Gastroesophageal sphincter (tissue), 3 donors: Measurements from ENCODE around the gene SFTPB.

ENCODE experiments used
- EP300 ChIP-seq: sonication (generic); formaldehyde crosslinking; IDR thresholded peaks from one replicate; pipeline ENCODE4 v1.6.1; 2017; ENCODE audit warnings: antibody characterized with exemption, mild to moderate bottlenecking
- POLR2AphosphoS5 ChIP-seq: sonication (generic); formaldehyde crosslinking; IDR thresholded peaks from one replicate; pipeline ENCODE4 v1.6.1; 2017; ENCODE audit warnings: antibody characterized with exemption
- TF ChIP-seq, protein P1 (sequence below), 4 experiments: fragments of 200-600 bp in 2 of 4; fragments of 450-650 bp in 2 of 4; sonication (generic) in 1 of 4; IDR thresholded peaks; one replicate each; pipeline ENCODE4 v1.5.1; 2017 to 2019; ENCODE audit warnings: antibody characterized with exemption in 4 of 4, mild to moderate bottlenecking in 2 of 4, moderate library complexity in 2 of 4

DNA sequence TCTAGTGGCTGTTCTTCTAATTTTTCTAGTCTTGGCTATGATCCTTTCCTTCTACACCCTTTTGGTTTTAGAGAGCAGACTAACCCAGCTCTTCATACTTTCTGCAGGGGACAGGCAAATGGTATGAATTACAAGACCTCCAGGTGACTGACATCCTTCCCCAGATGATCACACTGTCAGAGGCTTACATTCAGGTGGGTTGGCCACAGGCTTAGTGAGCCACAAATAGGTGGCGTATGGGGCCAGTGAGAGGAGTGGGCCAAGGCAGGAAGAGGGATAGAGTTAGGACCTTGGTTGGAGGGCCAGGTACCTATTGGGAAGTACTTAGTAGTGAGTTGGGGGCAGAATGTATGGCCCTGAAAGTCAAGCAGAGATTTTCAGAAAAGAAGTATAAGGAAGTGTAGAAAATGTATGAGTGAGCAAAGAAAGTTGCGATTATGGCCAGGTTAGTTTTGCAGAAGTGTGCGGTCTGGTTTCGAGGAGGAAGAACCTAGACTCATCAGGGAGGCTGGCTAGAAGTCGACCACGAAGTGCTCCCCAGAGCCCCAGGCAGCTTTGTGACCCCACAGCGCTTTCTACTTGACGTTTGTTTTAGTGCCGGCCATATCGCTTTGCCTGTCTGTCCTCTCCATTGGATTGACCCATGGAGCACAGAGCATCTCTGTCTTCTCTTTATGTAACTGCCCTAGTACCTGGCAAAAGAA, 20.0 kb downstream of the SFTPB start:
- TF ChIP-seq, protein P1, sequence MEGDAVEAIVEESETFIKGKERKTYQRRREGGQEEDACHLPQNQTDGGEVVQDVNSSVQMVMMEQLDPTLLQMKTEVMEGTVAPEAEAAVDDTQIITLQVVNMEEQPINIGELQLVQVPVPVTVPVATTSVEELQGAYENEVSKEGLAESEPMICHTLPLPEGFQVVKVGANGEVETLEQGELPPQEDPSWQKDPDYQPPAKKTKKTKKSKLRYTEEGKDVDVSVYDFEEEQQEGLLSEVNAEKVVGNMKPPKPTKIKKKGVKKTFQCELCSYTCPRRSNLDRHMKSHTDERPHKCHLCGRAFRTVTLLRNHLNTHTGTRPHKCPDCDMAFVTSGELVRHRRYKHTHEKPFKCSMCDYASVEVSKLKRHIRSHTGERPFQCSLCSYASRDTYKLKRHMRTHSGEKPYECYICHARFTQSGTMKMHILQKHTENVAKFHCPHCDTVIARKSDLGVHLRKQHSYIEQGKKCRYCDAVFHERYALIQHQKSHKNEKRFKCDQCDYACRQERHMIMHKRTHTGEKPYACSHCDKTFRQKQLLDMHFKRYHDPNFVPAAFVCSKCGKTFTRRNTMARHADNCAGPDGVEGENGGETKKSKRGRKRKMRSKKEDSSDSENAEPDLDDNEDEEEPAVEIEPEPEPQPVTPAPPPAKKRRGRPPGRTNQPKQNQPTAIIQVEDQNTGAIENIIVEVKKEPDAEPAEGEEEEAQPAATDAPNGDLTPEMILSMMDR (IDR thresholded peaks at IDR 0.05) = no peak
- TF ChIP-seq POLR2AphosphoS5 = no peak
- TF ChIP-seq EP300 = no peak
